GM23248 (cell line): ENCODE data around the gene TIGD3. TPM values are rescaled to one million over a fixed set of nuclear protein-coding genes. Genes with fewer than 3 reads are reported as not detected.

Source experiments
- DNase-seq: peaks from one replicate; pipeline ENCODE4 v3.0.0-alpha.2; 2015
- H2AFZ ChIP-seq: fragments of 200-600 bp; sonication (generic); 2 replicates; pipeline ENCODE4 v1.6.1; 2016; ENCODE audit warnings: antibody characterized with exemption
- H3F3A ChIP-seq: fragments of 200-600 bp; sonication (generic); 2 replicates; pipeline ENCODE4 v1.6.1; 2016; ENCODE audit warnings: mild to moderate bottlenecking, antibody characterized with exemption, mixed run types; ENCODE audit not compliant: insufficient read depth
- H3K27ac ChIP-seq: fragments of 200-600 bp; sonication (generic); 2 replicates; pipeline ENCODE4 v1.5.1; 2016; ENCODE audit warnings: mild to moderate bottlenecking
- H3K27me3 ChIP-seq: fragments of 200-600 bp; sonication (generic); replicated peaks from 2 replicates; pipeline ENCODE4 v1.6.1; 2016; ENCODE audit warnings: mild to moderate bottlenecking; ENCODE audit not compliant: insufficient read depth
- H3K36me3 ChIP-seq: fragments of 200-600 bp; sonication (generic); 2 replicates; pipeline ENCODE4 v1.6.1; 2016; ENCODE audit warnings: low read depth, mild to moderate bottlenecking
- H3K4me1 ChIP-seq: fragments of 200-600 bp; sonication (generic); 2 replicates; pipeline ENCODE4 v1.6.1; 2016; ENCODE audit warnings: mild to moderate bottlenecking; ENCODE audit not compliant: insufficient read depth
- H3K4me2 ChIP-seq: fragments of 200-600 bp; sonication (generic); one replicate; pipeline ENCODE4 v1.6.1; 2016; ENCODE audit warnings: mild to moderate bottlenecking; ENCODE audit not compliant: unreplicated experiment
- H3K4me3 ChIP-seq: fragments of 200-600 bp; sonication (generic); 2 replicates; pipeline ENCODE4 v1.5.1; 2016; ENCODE audit warnings: mild to moderate bottlenecking
- H3K79me2 ChIP-seq: fragments of 200-600 bp; sonication (generic); 2 replicates; pipeline ENCODE4 v1.6.1; 2016; ENCODE audit warnings: mild to moderate bottlenecking; ENCODE audit not compliant: insufficient read depth
- H3K9ac ChIP-seq: fragments of 200-600 bp; sonication (generic); 2 replicates; pipeline ENCODE4 v1.6.1; 2016; ENCODE audit warnings: mild to moderate bottlenecking
- H3K9me2 ChIP-seq: fragments of 200-600 bp; sonication (generic); 2 replicates; pipeline ENCODE4 v1.6.1; 2016; ENCODE audit warnings: mixed run types, mild to moderate bottlenecking, moderate library complexity; ENCODE audit not compliant: insufficient read depth
- H3K9me3 ChIP-seq: fragments of 200-600 bp; sonication (generic); one replicate; pipeline ENCODE4 v1.6.1; 2017; ENCODE audit warnings: low read depth
- H4K20me1 ChIP-seq: fragments of 200-600 bp; sonication (generic); 2 replicates; pipeline ENCODE4 v1.6.0; 2016; ENCODE audit not compliant: insufficient read depth
- EZH2 ChIP-seq: fragments of 200-600 bp; sonication (generic); IDR thresholded peaks from 2 replicates; pipeline ENCODE4 v1.6.1; 2018; ENCODE audit warnings: antibody characterized with exemption, mild to moderate bottlenecking; ENCODE audit not compliant: insufficient read depth, poor library complexity, severe bottlenecking
- EZH2phosphoT487 ChIP-seq: fragments of 200-600 bp; sonication (generic); IDR thresholded peaks from 2 replicates; pipeline ENCODE4 v1.6.1; 2018; ENCODE audit warnings: antibody characterized with exemption, moderate library complexity, mild to moderate bottlenecking, low read depth; ENCODE audit not compliant: insufficient read depth
- WGBS, 2 experiments: methylation state at CpG; one replicate each; pipeline ENCODE4 v1.1.6; 2015 to 2017; ENCODE audit warnings: low lambda C conversion rate in 2 of 2, low coverage in 1 of 2; ENCODE audit errors: missing lambda C conversion rate in 2 of 2; 5-methylcytosine and 5-hydroxymethylcytosine counted together
- in situ Hi-C: fragments of 300-500 bp; cut with MboI; formaldehyde crosslinking; loops from 2 replicates; pipeline ENCODE4 v1.15.0; 2020
- polyA plus RNA-seq: library from polyadenylated mRNA; unstranded; fragments of >200 nt; fragmentation: Nextera tagmentation; extraction: Ambion mirVana; gene quantifications from 2 replicates; pipeline ENCODE4 v1.2.1, GENCODE V29; 2016
- total RNA-seq: library from RNA; depleted of rRNA; stranded (reverse); fragments of >200 nt; shearing (Covaris generic); gene quantifications from 2 replicates; pipeline ENCODE4 v1.2.3, GENCODE V29; 2014

Gene TIGD3
- total and polyA plus RNA-seq, 2 experiments from 2014 or later: not detected

- no peaks in the 10 kb centered on the region; the same call in 1 of the 2 replicates for H3F3A ChIP-seq
- in situ Hi-C loops: no loop called here
- H3K4me2 ChIP-seq: no peak overlapping the region
- no peaks in the 10 kb centered on the region for H3K9me2 ChIP-seq
- H3K36me3 ChIP-seq: peaks cover 6% of the 10 kb centered on the region; the same call in 1 of the 2 replicates
- no peak overlapping the region for H2AFZ ChIP-seq
- no peak overlapping the region for H3K27ac ChIP-seq
- WGBS, 2 experiments: 97 to 100% methylated on average over 5 of the region's 5 CpGs
- H3K9me3 ChIP-seq: no peaks in the 10 kb centered on the region
- no peaks in the 10 kb centered on the region for H4K20me1 ChIP-seq
- TF ChIP-seq EZH2phosphoT487: no peak
- no peak for TF ChIP-seq EZH2
- peaks cover 97% of the 10 kb centered on the region for H3K79me2 ChIP-seq
- H3K27me3 ChIP-seq: no peaks in the 10 kb centered on the region
- peaks cover 39% of the 10 kb centered on the region for H3K4me1 ChIP-seq
- no peak overlapping the region for H3K9ac ChIP-seq
- no peak for DNase-seq
- H3K4me3 ChIP-seq: no peak overlapping the region
Measured at GRCh38 chr11:65392899-65393298, 38.3 kb downstream of the TIGD3 start.

GRCh38 chr11:65393513-65394079 is 39.0 kb downstream of the TIGD3 start:
- Histone ChIP-seq H3K9me3 (no peaks in the 10 kb centered on the region), H3K36me3 (peaks cover 9% of the 10 kb centered on the region; the same call in 1 of the 2 replicates), H3K4me2 (no peak overlapping the region), H3K79me2 (peaks cover 97% of the 10 kb centered on the region), H3K9ac (no peak overlapping the region), H3K4me3 (no peak overlapping the region), H3K4me1 (peaks cover 32% of the 10 kb centered on the region), H3K9me2 (no peaks in the 10 kb centered on the region), H3K27me3 (no peaks in the 10 kb centered on the region), H3F3A (no peaks in the 10 kb centered on the region; the same call in 1 of the 2 replicates), H2AFZ (no peak overlapping the region), H4K20me1 (no peaks in the 10 kb centered on the region), H3K27ac (no peak overlapping the region)
- WGBS, 2 experiments: 82 to 92% methylated on average over 12 to 17 of the region's 17 CpGs
- TF ChIP-seq EZH2phosphoT487 (no peak), EZH2 (no peak)
- DNase-seq: no peak
- in situ Hi-C loops: no loop called here

GRCh38 chr11:65394125-65394536 is 39.6 kb downstream of the TIGD3 start:
- H3K4me2 ChIP-seq: no peak overlapping the region
- H3K9me2 ChIP-seq: no peaks in the 10 kb centered on the region
- H3K27ac ChIP-seq: no peak overlapping the region
- no peaks in the 10 kb centered on the region for H3K9me3 ChIP-seq
- no peak overlapping the region for H3K9ac ChIP-seq
- no peaks in the 10 kb centered on the region; the same call in 1 of the 2 replicates for H3F3A ChIP-seq
- H3K79me2 ChIP-seq: peaks cover 94% of the 10 kb centered on the region
- in situ Hi-C loops: no loop called here
- H3K27me3 ChIP-seq: no peaks in the 10 kb centered on the region
- 96 to 98% methylated on average over 12 to 20 of the region's 20 CpGs for WGBS, 2 experiments
- TF ChIP-seq EZH2phosphoT487 (no peak), EZH2 (no peak)
- no peak for DNase-seq
- H2AFZ ChIP-seq: no peak overlapping the region
- H3K4me1 ChIP-seq: peaks cover 27% of the 10 kb centered on the region
- no peak overlapping the region for H3K4me3 ChIP-seq
- peaks cover 9% of the 10 kb centered on the region; the same call in 1 of the 2 replicates for H3K36me3 ChIP-seq
- H4K20me1 ChIP-seq: no peaks in the 10 kb centered on the region

- H3K27ac ChIP-seq: no peak overlapping the region
- no peak overlapping the region for H2AFZ ChIP-seq
- no peak overlapping the region for H3K4me2 ChIP-seq
- TF ChIP-seq EZH2phosphoT487: no peak
- no peak for TF ChIP-seq EZH2
- no peaks in the 10 kb centered on the region for H3K9me2 ChIP-seq
- H3F3A ChIP-seq: no peaks in the 10 kb centered on the region; the same call in 1 of the 2 replicates
- H3K36me3 ChIP-seq: peaks cover 9% of the 10 kb centered on the region; the same call in 1 of the 2 replicates
- 93 to 95% methylated on average over 13 of the region's 15 CpGs for WGBS, 2 experiments
- H3K4me3 ChIP-seq: no peak overlapping the region
- no peak for DNase-seq
- H3K9ac ChIP-seq: no peak overlapping the region
- no peaks in the 10 kb centered on the region for H3K9me3 ChIP-seq
- no peaks in the 10 kb centered on the region for H4K20me1 ChIP-seq
- peaks cover 9% of the 10 kb centered on the region for H3K4me1 ChIP-seq
- H3K27me3 ChIP-seq: no peaks in the 10 kb centered on the region
- in situ Hi-C loops: no loop called here
- H3K79me2 ChIP-seq: peaks cover 75% of the 10 kb centered on the region
Measured at GRCh38 chr11:65395961-65396530, 41.5 kb downstream of the TIGD3 start.
